NT2/D1 (cell line): ENCODE data around the gene MACROH2A2.

Experiments used
- DNase-seq: peaks from one replicate; pipeline ENCODE4 v3.0.0-alpha.2; 2011; ENCODE audit warnings: low read depth, low spot score
- H3K27me3 ChIP-seq: 2 replicates; pipeline ENCODE4 v1.6.0; 2011; ENCODE audit warnings: mild to moderate bottlenecking; ENCODE audit not compliant: insufficient read length, insufficient read depth
- H3K36me3 ChIP-seq: 2 replicates; pipeline ENCODE4 v1.6.1; 2011; ENCODE audit warnings: mild to moderate bottlenecking, low read length, mixed read lengths; ENCODE audit not compliant: insufficient read depth, insufficient read length
- H3K4me1 ChIP-seq: 2 replicates; pipeline ENCODE4 v1.5.1; 2011; ENCODE audit not compliant: insufficient read depth, insufficient read length
- H3K4me3 ChIP-seq: 2 replicates; pipeline ENCODE4 v1.5.1; 2011; ENCODE audit warnings: low read depth; ENCODE audit not compliant: insufficient read length
- H3K9ac ChIP-seq: 2 replicates; pipeline ENCODE4 v1.6.0; 2011; ENCODE audit warnings: low read depth; ENCODE audit not compliant: insufficient read length
- H3K9me3 ChIP-seq: 2 replicates; pipeline ENCODE4 v1.5.1; 2011; ENCODE audit warnings: mild to moderate bottlenecking, low read length; ENCODE audit not compliant: insufficient read depth
- SUZ12 ChIP-seq: IDR thresholded peaks from 2 replicates; pipeline ENCODE4 v1.6.1; 2011; ENCODE audit not compliant: insufficient read length, insufficient read depth; ENCODE audit errors: extremely low read depth
- YY1 ChIP-seq: IDR thresholded peaks from 2 replicates; pipeline ENCODE4 v1.6.1; 2011; ENCODE audit not compliant: insufficient read length, insufficient read depth
- ZNF274 ChIP-seq: IDR thresholded peaks from 2 replicates; pipeline ENCODE4 v1.6.1; 2011; ENCODE audit warnings: mild to moderate bottlenecking, low read depth, low read length

MACROH2A2 gene

DNA sequence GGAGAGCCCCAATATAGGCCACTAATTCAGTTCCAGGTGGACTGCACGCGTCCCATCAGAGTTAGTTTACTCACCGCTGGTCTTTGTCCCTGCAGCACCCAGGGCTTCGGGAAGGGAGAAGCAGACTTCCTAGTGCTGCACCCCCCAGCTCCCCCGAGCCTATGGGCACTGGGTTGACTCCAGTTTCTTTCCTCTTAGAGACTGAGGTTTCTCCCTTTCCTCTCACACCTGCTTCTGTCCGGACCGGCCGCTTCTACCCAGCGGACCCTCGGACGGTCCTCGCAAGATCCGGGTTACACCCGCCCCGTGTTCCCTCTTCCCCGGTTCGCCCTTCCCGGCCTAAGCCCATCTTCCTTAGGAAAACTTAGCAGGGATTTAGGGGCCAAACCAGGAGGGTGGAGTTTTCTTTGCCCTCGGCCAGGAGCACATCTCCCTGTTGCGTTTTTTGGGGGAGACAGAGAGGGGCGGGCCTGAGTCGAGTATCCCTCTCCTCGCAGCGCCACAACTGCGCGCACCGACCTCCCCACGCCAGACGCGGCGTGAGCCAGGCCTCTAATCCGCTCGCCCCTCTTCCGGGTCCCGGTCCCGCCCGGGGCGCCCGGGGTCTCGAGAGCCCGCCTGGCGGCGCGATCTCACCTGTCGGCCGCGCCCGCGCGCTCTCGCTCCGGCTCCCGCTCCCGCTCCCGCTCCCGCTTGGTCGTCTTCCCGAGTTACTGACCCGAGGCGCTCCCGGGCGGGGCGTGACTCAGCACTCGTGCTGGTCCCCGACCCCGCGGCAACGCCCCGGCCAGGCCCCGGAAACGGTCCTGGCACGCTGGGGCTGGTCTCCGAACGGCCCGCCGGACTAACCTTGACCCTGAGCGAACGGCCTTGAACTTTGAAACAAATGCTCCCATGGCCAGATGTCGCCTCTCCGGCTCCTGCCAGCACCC, 79.7 kb downstream of the MACROH2A2 start, which contains the start of gene AIFM2:
TSS of gene AIFM2 (minus strand) at position 728 of the 932 bp plus-strand sequence. CDS start 8,741 bp downstream, outside the sequence.
- TF ChIP-seq YY1: no peak
- TF ChIP-seq ZNF274: no peak
- no peak for TF ChIP-seq SUZ12
- H3K27me3 ChIP-seq: peaks cover 20% of the 10 kb centered on the region
- peak within 1 kb of the TSS; percentile 45 for H3K4me3 ChIP-seq
- no peaks in the 10 kb centered on the region for H3K4me1 ChIP-seq
- no peaks in the 10 kb centered on the region for H3K9me3 ChIP-seq
- H3K36me3 ChIP-seq: no peaks in the 10 kb centered on the region
- DNase-seq: peak; percentile 18
- peak within 1 kb of the TSS; percentile 76 for H3K9ac ChIP-seq

DNA sequence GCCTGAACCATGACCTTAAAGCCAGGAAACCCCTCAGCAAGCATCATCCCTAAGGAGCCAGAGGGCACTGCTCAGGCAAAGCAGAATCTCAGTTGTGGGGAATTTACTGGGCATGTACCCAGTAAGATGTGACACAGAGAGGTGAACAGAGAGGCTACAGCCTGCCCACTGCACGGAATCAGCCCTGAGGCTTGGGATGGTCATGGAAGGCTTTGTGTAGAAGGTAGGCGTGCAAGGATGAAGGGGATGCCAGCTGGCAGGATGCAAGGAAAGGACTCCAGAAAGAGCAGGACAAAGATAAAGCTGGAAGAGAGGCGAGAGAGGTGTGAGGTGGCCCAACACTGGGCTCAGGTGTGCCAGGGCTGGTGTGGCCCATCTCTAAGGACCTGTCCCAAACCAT, 82.4 kb downstream of the MACROH2A2 start:
- TF ChIP-seq YY1: no peak
- no peak for TF ChIP-seq ZNF274
- no peak for TF ChIP-seq SUZ12

DNA sequence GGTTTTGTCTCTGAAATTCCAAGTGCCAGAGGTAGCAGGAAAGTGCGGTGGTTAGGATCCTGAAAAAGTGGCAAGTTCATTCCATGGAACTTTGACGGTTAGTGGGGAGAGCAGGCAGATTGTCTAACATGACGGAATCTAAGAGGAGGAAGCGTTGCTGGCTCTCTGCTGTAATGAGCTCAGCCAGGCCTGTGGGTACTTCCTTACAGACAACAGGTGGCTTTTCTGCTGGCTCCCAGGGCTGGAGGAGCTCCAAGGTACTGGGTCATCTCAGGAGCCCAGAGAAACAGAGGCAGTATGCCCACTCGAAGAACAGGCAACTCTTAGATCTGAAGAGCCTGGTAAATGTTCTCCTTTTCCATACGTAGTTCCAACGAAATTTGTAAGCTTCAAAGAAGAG, 83.0 kb downstream of the MACROH2A2 start:
- no peak for TF ChIP-seq ZNF274
- TF ChIP-seq SUZ12: no peak
- TF ChIP-seq YY1: no peak
- Histone ChIP-seq H3K9me3 (no peaks in the 10 kb centered on the region), H3K4me1 (no peaks in the 10 kb centered on the region), H3K27me3 (peaks cover 20% of the 10 kb centered on the region), H3K9ac (no peak overlapping the region), H3K4me3 (no peak overlapping the region), H3K36me3 (peaks cover 5% of the 10 kb centered on the region)
- no peak for DNase-seq

More for the DNA sequence above, 82.4 kb downstream of the MACROH2A2 start:
- Histone ChIP-seq H3K9me3 (no peaks in the 10 kb centered on the region), H3K4me1 (no peaks in the 10 kb centered on the region), H3K4me3 (no peak overlapping the region), H3K9ac (no peak overlapping the region), H3K27me3 (peaks cover 20% of the 10 kb centered on the region), H3K36me3 (peaks cover 5% of the 10 kb centered on the region)
- no peak for DNase-seq

DNA sequence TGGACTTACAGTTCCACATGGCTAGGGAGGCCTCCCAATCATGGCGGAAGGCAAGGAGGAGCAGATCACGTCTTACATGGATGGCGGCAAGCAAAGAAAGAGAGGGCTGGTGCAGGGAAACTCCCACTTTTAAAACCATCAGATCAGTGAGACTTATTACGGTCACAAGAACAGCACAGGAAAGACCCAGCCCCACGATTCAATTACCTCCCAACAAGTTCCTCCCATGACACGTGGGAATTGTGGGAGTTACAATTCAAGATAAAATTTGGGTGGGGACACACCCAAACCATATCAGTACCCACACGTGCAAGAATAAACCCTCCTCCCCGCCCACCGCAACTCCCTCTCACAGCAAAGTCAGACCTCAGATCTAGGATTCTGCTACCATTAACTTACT, 84.5 kb downstream of the MACROH2A2 start:
- H3K4me3 ChIP-seq: no peak overlapping the region
- no peaks in the 10 kb centered on the region for H3K4me1 ChIP-seq
- no peak for DNase-seq
- TF ChIP-seq SUZ12 (no peak), YY1 (no peak), ZNF274 (no peak)
- H3K27me3 ChIP-seq: peaks cover 12% of the 10 kb centered on the region
- no peak overlapping the region for H3K9ac ChIP-seq
- no peaks in the 10 kb centered on the region for H3K9me3 ChIP-seq
- peaks cover 5% of the 10 kb centered on the region for H3K36me3 ChIP-seq

DNA sequence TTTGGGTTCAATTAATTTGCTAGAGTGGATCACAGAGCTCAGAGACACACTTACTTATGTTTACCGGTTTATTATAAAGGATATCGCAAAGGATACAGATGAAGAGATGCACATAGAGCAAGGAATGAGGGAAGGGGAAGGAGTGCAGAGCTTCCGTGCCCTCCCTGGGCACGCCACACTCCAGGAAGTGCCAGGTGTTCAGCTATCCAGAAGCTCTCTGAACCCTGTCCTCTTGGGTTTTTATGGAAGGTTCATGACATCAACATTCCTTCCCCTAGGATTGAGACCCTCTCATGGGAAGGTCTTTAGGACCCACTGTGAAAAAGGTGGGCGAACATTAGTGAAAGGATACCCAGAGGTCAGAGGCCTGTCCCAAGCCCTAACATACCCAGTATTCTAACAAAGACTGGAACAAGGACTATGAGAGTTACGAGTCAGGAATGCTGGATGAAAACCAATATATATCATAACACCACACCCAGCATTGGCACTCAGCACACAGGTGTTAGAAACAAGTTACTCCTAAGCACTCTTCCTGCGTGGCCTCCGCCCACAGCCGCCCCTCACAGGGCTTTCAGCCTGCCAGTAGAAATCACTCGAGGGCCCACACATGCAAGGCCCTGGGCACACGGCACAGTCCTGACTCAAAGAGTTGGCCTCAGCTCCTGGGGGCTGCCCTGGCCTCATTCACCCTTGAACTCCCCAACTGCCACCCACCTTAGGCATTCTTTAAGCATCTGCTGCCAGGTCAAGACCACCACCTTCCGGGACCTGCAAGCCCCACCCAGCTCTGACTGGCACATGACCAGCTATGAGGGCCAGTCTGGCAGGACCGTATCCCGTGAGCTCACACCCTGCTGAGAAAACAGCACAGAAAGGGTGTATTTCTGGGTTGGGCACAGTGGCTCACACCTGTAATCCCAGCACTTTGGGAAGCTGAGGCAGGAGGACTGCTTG, 85.6 kb downstream of the MACROH2A2 start:
- H3K4me1 ChIP-seq: no peaks in the 10 kb centered on the region
- H3K9ac ChIP-seq: no peak overlapping the region
- peaks cover 3% of the 10 kb centered on the region for H3K27me3 ChIP-seq
- TF ChIP-seq YY1 (no peak), ZNF274 (no peak), SUZ12 (no peak)
- H3K36me3 ChIP-seq: peaks cover 5% of the 10 kb centered on the region
- no peaks in the 10 kb centered on the region for H3K9me3 ChIP-seq
- DNase-seq: no peak
- H3K4me3 ChIP-seq: no peak overlapping the region

DNA sequence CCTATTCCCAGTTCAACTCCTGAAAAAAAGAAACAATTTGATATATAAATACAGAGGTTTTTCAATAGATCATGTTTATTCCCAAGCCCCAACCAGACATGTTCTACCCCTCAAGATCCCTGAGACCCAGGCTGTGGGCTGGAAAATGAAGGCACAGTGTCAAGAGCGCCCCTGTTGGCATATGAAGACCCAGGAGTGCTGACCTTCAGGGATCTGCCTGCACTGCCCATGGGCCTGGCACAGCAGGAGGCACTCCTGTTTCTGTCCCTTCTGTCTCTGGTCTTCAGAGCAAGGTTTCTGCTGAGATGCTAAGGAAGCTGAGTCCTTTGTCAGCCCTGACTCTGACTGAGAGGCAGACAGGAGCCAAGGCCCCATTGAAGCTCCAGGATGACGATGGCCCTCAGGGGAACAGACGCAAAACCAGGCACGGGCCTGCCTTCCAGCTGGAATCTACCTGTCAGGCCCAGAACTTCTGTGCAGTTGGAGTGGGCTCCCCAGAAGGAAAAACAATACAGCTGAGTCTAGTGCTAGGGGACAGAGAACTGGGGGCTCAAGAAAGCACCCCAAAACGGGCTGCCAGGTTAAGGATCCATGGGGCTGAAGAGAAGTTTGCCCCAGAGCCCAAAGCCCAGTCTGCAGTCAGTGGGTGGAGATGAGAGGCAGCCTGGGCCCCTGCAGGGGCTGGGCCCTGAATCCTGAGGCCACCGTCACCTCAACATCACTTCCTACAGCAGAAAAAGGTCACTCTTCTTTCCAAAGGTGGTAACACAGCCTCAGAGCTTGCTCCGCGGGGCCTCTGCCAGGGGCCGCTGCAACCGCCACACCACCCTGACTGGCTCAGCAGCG, 86.7 kb downstream of the MACROH2A2 start:
- H3K36me3 ChIP-seq: peaks cover 9% of the 10 kb centered on the region
- no peaks in the 10 kb centered on the region for H3K27me3 ChIP-seq
- no peaks in the 10 kb centered on the region for H3K9me3 ChIP-seq
- no peak for DNase-seq
- peaks cover under 1% of the 10 kb centered on the region for H3K4me1 ChIP-seq
- peak overlapping the region; percentile 10 for H3K9ac ChIP-seq
- H3K4me3 ChIP-seq: no peak overlapping the region
- no peak for TF ChIP-seq ZNF274
- no peak for TF ChIP-seq SUZ12
- TF ChIP-seq YY1: no peak
